ENCODE measurements around the gene CMIP.
"Not testable (repeated sequence)": the region's sequence is repeated elsewhere in the genome, so short reads cannot be mapped to it uniquely, and the experiment has no call there.

The CMIP gene

DNA sequence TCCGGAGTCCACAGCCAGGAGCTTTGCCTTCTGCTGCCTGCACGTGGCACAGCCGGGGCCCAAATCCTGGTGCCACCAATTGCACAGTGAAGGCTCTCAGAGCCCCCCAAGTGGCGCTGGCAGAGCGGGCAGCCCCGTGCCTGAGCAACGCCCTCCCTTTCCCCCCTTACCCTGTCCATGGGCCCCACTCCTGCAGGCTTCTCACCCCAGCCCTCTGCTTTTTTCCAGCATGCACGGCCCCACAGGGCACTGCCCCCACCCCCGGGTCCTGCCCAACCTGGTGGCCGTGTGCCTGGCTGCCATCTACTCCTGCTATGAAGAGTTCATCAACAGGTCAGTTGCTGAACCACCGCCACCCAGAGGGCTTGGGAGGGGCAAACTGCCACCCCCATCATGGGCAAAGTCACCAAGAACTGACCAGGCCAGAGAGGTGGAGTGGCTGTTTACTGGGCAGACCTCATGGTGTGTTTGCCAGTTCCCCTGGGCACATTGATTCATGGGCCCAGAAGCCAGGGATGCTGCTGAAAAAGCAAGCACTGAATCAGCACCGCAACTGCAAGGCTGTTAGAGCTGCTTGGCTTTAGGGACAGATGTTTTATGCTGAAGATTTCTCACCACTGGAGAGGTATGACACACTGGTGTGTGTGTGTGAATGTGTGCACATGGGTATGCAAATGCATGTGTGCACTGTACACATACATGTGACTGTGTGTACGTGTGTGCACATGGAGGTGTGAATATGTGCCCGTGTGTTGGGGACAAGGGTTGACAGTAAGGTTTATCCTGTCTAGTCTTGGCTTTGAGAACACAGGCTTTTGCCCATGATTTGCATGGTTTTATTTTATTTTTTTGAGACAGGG, 227.4 kb downstream of the CMIP start:
- DNase-seq: no peak

DNA sequence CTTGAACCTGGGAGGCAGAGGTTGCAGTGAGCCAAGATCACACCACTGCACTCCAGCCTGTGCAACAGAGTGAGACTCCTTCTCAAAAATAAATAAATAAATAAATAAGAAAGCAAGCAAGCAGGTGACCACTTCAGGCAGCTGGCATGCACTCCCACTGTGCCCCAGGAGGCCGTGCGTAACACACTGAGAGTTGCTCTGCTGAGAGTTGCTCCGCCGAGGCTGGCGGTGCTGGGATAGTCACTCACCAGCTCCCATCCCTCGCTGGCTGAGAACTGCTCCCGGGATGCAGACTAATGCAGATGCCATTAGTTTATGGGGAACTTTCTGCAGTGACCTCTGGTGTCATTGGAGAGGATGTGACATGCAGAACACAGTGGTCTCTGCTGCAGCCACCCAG, 228.8 kb downstream of the CMIP start:
- no peak for DNase-seq

DNA sequence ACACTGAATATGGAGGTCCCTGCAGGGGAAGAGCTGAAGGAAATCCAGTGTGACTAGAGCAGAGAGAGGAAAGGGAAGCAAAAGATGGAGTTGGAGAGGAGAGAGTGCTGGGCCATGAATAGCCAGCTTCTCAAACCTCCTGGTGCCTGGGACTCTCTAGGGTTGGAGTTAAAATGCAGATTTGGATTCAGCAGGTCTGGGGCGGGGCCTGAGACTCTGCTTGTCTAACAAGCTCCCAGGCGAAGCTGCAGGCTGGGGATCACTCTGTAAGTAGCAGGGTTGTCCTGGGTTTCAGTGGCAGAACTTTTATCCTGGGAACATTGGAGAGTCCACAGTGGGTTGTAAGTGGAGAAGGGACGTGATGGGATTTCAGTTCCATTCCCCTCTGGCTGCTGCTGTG, 231.1 kb downstream of the CMIP start:
- DNase-seq: no peak

DNA sequence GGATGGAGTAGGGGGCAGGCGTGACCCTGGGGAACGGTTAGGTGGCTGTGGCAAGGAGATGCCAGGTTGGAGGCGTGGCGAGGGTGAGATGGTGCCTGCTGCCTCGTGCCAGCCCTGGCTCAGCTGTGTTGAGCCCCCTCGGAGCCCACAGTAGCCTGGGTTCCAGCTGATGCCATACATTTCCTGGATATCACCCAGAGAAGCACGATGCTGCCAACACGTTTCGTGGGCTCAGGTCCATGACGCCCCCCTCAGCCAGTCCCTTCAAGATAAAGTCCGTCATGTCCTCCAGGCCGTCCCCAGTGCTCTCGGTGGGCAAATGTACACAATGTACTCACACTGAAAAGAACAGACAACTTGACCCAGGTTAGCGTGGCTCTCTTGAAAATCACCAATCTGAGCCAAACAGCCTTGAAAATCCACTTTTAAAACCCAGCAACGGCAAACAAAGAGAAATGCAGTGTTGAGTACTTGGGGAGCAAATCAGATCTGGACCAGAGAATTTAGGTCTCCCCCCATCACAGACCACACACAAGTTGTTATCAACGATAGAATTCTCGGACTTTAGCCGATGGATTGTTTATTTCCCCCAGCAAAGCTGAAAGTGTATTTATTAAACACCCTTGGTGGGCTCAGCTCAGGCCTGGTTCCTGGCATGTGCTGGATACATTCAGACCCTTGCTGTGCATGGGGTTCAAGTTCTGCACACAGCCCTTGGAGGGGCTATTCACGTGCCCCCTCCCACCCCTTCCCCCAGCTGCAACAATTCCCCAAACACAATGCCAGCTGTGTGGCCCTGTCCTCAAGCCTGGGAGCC, 231.7 kb downstream of the CMIP start:
- no peak for DNase-seq

DNA sequence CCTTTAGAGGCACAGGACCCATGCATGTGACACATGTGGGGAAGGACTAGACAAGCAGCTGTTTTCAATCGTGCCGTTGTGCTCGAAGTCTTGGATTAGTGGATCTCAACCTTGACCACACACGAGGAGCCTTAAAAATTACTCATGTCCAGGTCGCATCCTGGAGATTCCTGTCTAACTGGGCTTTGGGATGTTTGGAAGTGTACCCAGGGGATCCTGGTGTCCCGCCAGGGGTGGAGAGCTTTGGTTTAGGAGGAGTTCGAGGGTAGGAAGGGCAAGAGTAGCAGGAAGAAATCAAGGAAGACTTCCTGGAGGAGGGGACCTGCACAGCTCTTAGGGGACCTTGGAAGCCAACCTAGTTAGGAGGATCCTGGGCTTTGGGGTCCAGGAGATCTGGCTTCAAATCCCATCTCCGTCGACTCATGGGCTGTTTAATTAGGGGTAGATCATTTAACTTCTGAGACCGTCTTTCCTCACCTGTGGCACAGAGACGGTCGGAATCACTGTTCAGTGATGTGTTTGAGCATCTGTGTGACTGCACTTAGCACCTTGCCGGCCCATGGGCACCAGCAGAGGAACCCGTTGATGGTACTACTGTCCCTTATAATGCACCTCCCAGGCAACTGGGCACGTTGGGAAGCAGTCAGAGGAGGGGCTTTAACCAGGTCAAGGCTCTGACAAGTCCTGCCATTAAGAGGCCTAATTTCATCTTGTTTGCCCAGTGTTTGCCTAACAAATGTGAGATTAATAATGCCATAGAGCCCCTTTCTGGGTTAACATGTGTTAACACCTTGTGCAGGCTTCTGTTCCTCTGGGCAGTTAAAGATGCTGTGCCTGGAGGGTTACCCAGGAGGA, 232.5 kb downstream of the CMIP start:
- DNase-seq: no peak

DNA sequence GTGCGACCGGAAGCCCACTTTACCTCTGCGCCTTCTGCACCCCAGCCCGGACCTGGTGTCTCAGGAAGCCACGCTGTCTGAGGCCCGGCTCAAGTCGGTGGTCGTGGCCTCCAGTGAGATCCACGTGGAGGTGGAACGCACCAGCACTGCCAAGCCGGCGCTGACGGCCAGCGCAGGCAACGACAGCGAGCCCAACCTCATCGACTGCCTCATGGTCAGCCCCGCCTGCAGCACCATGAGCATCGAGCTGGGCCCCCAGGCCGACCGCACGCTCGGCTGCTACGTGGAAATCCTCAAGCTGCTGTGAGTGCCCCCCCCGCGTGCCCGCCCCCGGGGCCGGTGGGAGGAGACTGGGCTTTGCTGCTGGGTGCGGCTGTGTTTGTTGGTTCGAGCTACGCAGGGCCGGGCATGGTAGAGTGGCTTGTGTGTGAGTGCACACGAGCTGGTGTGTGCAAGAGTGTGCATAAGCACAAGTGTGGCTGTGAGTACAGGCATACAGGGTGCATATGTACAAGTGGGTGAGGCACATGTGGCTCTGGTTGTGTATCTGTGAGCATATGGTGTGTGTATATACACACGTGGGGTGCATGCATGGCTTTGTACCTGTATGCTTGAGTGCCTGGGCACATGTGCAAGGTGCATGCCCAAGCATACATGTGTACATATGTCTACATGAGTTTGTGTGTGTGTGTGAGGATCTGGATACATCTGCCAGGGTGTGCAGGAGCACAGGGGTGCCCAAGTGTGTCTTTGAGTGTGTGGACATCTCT, 233.9 kb downstream of the CMIP start:
- DNase-seq: no peak

DNA sequence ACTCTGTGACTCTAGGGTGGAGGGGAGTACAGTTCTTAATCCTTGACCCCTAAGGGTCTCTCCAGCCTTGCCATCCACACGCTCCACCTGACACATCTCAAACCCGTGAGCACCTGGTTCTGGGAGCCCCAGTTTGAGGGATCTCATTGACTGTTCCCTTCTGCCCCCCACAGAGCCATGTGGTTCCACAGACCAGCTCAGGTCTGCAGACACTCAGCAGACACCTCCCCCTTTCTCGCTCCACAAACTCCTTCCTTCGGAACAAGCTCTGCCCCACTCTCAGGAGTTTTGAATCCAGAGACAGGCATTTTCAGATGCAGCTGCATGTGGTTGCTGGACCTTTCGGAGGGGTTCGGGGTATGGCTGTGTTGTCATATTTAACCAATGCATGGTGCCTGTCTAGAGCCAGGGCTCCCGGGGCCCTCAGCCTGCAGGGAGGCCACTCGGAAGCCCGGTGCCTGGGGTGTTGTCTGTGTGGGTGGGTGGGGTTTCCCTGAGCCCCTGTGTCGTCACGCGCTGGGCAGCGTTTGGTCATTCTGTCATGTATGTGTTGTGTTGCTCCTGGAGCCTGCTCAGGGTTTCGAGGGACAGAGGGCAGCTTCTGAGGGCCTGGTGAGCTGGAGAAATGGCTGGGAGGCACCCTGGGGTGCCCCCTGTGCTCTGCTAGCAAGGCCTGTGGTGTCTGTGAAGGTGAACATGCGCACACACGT, 235.3 kb downstream of the CMIP start:
- DNase-seq: no peak

DNA sequence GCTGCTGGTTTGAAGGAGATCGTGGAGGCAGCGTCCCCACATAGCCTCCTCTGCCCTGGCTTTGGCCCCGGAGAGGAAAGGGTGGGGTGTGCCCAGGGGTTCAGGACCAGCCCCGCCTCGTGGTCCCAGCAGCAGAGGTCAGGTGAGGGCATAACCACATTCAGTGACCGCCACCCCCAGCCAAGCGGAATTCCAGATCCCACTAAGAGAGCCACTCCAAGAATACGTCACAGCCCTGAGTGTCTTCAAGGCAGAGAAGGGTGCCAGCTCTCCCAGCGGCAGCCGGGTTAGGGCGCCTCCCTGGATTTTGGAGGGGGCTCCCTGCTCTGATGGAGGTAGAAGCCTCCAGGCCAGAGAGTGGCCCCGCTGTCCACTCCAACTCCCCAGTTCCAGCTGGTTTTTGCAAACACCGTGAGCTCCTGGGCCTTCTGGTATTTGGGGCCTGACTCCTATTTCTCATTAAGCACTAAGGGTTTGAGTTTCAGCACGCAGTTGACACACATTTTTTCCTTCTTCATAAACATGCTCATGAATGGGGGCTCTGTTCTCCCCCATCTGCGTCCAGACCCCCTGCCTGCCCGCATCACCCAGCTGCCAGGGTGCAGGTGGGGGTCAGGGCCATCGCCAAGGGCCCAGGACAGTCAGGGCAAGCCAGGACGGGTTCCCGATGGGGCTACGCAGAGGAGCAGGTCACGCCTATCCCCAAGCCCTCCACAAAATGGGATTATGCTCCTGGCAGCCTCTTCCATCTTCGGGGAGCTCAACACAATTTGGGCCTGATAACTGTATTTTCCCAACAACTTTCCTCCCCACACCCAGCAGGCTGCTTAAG, 236.1 kb downstream of the CMIP start:
- DNase-seq: no peak

DNA sequence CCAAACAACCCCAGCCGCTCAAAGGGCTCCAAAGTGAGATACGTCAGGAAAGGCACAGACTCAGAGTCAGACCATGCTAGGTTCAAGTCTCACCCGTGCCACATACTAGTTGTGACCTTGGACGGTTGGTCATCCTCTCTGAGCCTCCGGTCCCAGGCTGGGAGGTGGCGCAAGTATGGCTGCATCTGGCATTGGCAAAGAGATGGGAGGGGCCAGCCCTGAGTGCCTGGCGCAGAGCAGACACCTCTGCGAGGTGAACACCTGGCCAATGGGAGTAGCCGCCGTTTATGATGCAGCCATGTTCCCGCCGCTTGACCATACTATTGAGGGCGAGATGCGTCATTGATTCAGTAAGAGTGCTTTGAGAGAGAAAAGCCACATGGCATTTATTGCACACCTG, 236.7 kb downstream of the CMIP start:
- DNase-seq: no peak

DNA sequence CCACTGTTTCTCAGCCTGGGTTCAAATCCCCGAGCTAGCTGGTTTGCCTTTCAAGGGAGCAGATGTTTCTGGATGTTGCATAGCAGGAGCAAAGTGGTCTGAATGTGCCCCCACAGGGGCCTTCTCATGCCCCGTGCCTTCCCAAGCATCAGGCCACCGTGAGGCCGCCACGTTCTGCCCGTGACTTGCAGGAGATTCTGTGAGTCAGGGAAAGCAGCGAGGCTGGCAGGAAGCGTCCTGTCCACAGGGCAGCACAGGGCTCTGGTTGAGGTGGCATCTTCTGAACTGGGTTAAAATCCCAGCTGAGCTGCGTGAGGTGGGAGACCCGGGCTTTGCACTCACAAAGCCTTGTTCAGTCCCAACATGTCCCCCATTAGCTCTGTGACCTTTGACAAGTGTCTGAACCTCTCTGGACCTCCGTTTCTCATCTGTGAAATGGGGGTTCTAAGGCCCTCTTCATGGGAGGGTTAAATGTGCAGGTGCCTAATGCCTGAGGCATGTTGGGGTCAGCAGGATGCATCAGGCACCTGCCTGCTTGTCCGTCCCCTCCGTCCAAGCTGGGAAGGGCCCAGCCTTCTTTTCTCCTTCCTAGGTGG, 239.7 kb downstream of the CMIP start:
- no peak for DNase-seq

DNA sequence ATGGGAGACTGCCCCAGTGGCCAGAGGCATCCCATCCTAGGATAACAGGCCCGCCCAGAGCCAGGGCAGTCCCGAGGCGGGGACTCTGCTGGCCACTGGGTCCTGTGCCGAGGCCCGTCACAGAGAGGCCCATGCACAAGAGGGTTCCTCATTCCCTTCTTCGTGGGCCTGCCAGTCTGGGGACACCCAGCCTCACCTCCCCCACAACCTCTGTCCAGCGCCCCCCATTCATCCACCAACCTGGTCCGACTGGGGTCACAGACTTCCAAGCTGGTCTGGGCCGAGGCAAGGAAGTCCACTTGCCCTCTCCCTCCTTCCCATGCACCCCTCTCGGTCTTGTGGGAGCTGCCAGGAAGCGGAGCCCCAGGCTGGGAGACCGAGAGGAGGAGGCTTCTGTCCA, 240.3 kb downstream of the CMIP start:
- DNase-seq: no peak

DNA sequence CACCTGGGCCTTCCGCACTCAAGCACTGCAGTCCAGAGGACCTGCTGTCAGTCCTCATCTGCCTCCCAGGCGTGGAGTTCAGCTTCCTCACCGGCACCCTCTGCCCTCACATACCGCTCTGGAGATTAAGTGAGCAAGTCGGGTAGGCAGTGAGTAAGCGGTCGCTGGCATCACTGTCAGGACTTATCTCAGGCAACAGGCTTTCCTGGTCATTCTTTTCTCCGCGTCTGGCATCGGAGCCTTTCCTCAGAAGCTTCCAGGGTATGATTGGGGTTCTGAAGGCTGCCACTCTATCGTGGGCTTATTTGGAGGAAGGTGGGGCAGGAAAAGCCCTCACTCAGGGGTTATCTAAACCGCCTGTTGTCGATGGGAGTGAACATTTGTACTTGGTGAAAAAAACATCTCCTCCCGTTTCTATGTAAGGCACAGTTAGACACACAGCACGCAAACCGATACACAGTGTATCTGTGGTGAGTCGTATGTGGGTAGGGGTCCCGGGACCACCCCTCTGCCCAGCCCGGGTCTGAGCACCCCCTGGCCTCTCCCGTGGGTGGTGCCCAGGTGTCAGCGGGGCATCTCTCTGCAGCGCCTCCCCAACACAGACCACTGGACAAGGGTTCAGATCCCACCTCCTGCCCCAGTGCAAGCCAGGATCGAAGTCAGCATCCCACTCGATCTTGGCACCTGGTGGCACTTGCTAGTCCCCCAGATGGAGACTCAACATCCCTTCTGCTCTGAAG, 242.0 kb downstream of the CMIP start:
- DNase-seq: no peak

DNA sequence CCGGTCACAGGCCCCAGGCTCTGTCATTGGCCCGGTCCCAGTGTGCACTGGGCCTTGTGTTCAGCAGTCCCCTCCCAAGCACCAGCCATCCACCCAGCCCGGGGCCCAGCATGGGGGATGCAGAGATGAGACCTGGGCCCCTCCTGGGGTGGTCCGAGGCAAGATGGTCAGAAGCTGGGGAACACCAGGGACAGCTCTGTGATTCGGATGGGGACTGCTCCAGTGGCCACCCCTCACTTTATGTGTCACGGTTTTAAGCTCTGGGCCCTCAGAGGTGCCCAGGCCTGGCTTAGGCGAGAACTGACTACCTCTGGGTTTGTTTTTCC, 242.5 kb downstream of the CMIP start:
- no peak for DNase-seq

DNA sequence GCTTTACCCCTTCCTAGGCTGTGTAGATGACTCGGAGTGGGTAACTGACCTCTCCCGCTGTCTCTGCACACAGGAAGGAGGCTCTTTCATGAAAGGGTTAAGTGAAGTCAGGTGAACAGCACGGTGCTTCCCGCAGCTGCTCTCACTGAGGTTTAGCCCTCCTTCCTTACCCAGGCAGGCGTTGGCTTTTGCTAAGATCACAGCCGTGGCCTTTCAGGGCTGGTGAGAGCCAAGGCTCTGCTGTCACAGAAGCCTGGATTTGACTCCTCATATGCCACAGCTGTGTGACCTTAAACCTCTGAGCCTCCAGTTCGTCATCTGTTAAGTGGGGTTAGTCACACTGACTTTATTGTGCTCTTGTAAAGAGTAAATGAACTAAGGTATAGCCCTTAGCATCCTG, 243.6 kb downstream of the CMIP start:
- DNase-seq: no peak

DNA sequence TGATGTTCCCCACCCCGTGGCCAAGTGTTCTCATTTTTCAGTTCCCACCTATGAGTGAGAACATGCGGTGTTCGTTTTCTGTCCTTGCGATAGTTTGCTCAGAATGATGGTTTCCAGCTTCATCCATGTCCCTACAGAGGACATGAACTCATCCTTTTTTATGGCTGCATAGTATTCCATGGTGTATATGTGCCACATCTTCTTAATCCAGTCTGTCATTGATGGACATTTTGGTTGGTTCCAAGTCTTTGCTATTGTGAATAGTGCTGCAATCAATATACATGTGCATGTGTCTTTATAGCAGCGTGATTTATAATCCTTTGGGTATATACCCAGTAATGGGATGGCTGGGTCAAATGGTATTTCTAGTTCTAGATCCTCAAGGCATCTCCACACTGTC, 244.2 kb downstream of the CMIP start:
- not testable (repeated sequence) for DNase-seq

DNA sequence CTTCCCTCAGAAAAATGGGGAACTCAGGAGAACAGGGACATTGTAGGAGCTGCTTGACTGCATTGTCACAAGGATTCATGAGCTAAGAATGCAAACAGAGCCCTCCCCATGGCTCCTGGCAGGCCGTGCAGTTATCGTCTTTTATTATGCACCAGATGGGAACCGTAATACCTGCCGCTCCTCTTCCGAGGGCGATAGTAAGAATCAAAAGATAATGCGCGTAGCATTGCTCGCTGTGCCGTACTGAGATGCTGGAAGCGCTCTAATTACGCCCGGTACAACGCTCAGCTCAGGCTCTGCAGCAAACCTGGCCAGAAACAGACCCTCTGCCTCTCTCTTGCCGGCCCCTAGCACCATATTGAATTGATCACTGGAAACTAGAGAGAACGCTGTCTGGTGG, 247.4 kb downstream of the CMIP start:
- DNase-seq: no peak

DNA sequence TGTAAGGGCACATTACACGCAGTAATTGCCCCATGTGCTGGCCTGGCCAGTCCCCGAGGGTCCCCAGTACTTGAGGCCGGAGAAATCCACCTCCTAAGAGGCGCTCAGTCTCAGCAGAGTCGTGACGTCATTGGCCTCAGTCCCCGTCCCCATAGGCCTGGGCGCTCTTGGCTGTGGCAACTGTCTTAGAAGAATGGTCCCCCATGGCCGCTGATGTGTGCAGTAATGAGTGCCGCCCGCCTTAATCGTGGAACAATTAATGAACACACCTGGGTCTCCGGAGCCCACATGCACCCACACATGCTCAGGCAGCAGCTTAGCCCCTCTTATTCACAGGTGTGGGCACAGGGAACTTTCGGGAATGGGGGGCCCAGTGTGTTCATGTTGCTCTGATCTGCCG, 248.0 kb downstream of the CMIP start:
- DNase-seq: no peak

DNA sequence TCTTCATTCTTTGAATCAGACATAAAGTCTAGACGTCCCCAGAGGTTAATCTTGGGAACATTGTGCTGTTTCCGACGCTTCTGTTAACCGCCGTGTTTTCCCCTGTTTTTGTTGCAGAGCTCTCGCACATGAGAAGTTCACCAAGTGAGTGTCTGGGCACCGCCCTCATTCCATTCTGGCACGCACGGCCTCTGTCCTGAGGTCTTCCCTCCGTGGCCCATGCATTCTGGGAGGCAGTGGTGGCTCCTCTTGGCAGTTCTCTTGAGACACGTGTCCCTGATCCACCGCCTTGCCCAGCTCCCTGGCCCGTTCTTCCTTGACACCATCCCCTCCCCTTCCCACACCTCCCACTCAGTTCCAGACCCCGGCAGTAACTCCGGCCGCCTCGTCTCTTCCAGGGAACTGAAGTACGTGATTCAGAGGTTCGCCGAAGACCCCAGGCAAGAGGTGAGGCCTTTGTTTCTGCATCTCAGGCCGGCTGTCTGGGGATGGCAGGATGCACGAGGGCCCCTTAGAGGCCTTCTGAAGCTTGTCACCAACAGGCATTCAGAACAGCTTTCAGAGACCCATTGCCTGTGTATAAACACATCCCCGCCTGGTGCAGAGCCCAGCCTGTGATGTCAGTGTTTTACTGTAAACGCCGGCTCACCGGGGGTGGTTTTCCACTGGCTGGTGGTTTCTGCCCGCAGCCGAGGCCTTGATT, 248.6 kb downstream of the CMIP start:
- no peak for DNase-seq

DNA sequence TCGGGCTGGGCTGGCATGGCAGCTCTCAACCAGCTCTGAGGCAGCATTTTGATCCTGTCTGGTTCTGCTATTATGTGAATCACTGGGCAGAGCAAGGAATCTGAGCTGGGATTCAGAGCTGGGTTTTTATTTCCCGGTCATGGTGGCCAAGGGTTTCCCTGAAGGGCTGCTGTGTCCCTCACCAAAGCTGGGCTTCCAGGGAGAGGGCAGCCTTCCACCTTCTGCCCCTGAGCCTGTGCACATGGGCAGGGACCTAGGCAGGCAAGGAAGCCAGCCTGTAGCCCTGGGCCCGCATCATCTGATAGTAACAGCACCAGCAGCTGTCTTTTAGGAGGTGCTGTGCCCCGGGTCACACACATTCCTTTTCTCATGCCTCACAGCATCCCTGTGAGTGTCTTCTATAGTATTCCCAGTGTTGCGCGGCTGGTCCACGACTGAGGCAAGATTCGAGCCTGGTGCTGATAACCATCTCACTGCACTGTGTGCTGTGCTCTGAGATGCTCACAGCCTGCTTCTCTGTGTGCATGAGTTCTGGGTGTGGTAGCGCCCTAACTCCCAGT, 249.2 kb downstream of the CMIP start:
- no peak for DNase-seq
